ENCODE measurements around the gene GPC5. TPM values are rescaled to one million over a fixed set of nuclear protein-coding genes. Genes with fewer than 3 reads are reported as not detected.

Gene GPC5
- total RNA-seq, 4 donors from 2014 or later: 0.47 TPM; not detected in 3

GRCh38 chr13:91764527-91764926, 366.1 kb downstream of the GPC5 start:
- H3K4me1 ChIP-seq: no peaks in the 10 kb centered on the region
- no peak overlapping the region for H3K4me3 ChIP-seq
- no peaks in the 10 kb centered on the region for H3K36me3 ChIP-seq
- no peak for ATAC-seq
- TF ChIP-seq POLR2AphosphoS5 (IDR thresholded peaks at IDR 0.05): no peak
- TF ChIP-seq POLR2A (IDR thresholded peaks at IDR 0.05): no peak
- no peak for TF ChIP-seq CTCF (IDR thresholded peaks at IDR 0.05)
- TF ChIP-seq EP300 (IDR thresholded peaks at IDR 0.05): no peak
- no peak overlapping the region for H3K27ac ChIP-seq
- H3K27me3 ChIP-seq: no peaks in the 10 kb centered on the region
- H3K9me3 ChIP-seq: no peaks in the 10 kb centered on the region
- 47 to 67% methylated on average over 5 to 7 of the region's 7 CpGs for WGBS, 2 donors (ENCODE audit: low coverage in 1 of 2)

- no peak for TF ChIP-seq CTCF (IDR thresholded peaks at IDR 0.05)
- TF ChIP-seq POLR2A (IDR thresholded peaks at IDR 0.05): no peak
- no peak for TF ChIP-seq POLR2AphosphoS5 (IDR thresholded peaks at IDR 0.05)
- no peak for TF ChIP-seq EP300 (IDR thresholded peaks at IDR 0.05)
- Histone ChIP-seq H3K4me3 (no peak overlapping the region), H3K9me3 (no peaks in the 10 kb centered on the region), H3K27ac (no peak overlapping the region), H3K36me3 (no peaks in the 10 kb centered on the region), H3K4me1 (no peaks in the 10 kb centered on the region), H3K27me3 (no peaks in the 10 kb centered on the region)
- ATAC-seq: no peak
- 48 to 59% methylated on average over 4 of the region's 4 CpGs for WGBS, 2 donors (ENCODE audit: low coverage in 1 of 2)
Measured at GRCh38 chr13:91767651-91768050, 369.2 kb downstream of the GPC5 start.

- ATAC-seq: no peak
- Histone ChIP-seq H3K27me3 (no peaks in the 10 kb centered on the region), H3K4me3 (no peak overlapping the region), H3K27ac (no peak overlapping the region), H3K4me1 (no peaks in the 10 kb centered on the region), H3K9me3 (no peaks in the 10 kb centered on the region), H3K36me3 (no peaks in the 10 kb centered on the region)
- WGBS, 2 donors (ENCODE audit: low coverage in 1 of 2): 91 to 93% methylated on average over 1 to 2 of the region's 2 CpGs
- TF ChIP-seq POLR2AphosphoS5 (IDR thresholded peaks at IDR 0.05): no peak
- no peak for TF ChIP-seq POLR2A (IDR thresholded peaks at IDR 0.05)
- no peak for TF ChIP-seq EP300 (IDR thresholded peaks at IDR 0.05)
- TF ChIP-seq CTCF (IDR thresholded peaks at IDR 0.05): no peak
Measured at GRCh38 chr13:91768746-91769145, 370.3 kb downstream of the GPC5 start.

GRCh38 chr13:91771229-91771628, 372.8 kb downstream of the GPC5 start:
- Histone ChIP-seq H3K27me3 (no peaks in the 10 kb centered on the region), H3K27ac (no peak overlapping the region), H3K9me3 (no peaks in the 10 kb centered on the region), H3K4me1 (no peaks in the 10 kb centered on the region), H3K4me3 (no peak overlapping the region), H3K36me3 (no peaks in the 10 kb centered on the region)
- TF ChIP-seq POLR2A (IDR thresholded peaks at IDR 0.05) (no peak), EP300 (IDR thresholded peaks at IDR 0.05) (no peak), CTCF (IDR thresholded peaks at IDR 0.05) (no peak), POLR2AphosphoS5 (IDR thresholded peaks at IDR 0.05) (no peak)
- WGBS, 2 donors (ENCODE audit: low coverage in 1 of 2): 0 to 40% methylated on average over 1 of the region's 1 CpG
- ATAC-seq: no peak

GRCh38 chr13:91773591-91774227, 375.3 kb downstream of the GPC5 start:
- no peak for ATAC-seq
- 29 to 33% methylated on average over 3 of the region's 3 CpGs for whole genome bisulfite sequencing, 2 donors (ENCODE audit: low coverage in 1 of 2)

More at GRCh38 chr13:91773591-91774227, 375.3 kb downstream of the GPC5 start:
- Histone ChIP-seq H3K4me1 (no peaks in the 10 kb centered on the region), H3K36me3 (no peaks in the 10 kb centered on the region), H3K9me3 (no peaks in the 10 kb centered on the region), H3K27me3 (no peaks in the 10 kb centered on the region), H3K27ac (no peak overlapping the region), H3K4me3 (no peak overlapping the region)
- TF ChIP-seq EP300 (IDR thresholded peaks at IDR 0.05) (no peak), POLR2A (IDR thresholded peaks at IDR 0.05) (no peak), CTCF (IDR thresholded peaks at IDR 0.05) (no peak), POLR2AphosphoS5 (IDR thresholded peaks at IDR 0.05) (no peak)
